HL-60 (cell line): ENCODE data around the gene CTIF.

Experiments used
- DNase-seq, 2 experiments: peaks; one replicate each; pipeline ENCODE4 v3.0.0-alpha.2; 2010 to 2020; ENCODE audit warnings: low read depth in 1 of 2, low spot score in 1 of 2
- H3K27ac ChIP-seq: fragments of 250-450 bp; sonication (Bioruptor Pico); replicated peaks from 2 replicates; pipeline ENCODE4 v1.5.1; 2020; ENCODE audit warnings: mild to moderate bottlenecking, moderate library complexity
- H3K27me3 ChIP-seq: fragments of 250-450 bp; sonication (Bioruptor Pico); 2 replicates; pipeline ENCODE4 v1.5.1; 2021; ENCODE audit warnings: mild to moderate bottlenecking, moderate library complexity; ENCODE audit not compliant: insufficient read depth, poor library complexity, severe bottlenecking
- H3K4me3 ChIP-seq: replicated peaks from 2 replicates; pipeline ENCODE4 v1.5.1; 2011; ENCODE audit warnings: mild to moderate bottlenecking, control low read depth, low read length; ENCODE audit not compliant: insufficient read depth
- CTCF ChIP-seq: IDR thresholded peaks from one replicate; pipeline ENCODE4 v1.5.1; 2011; ENCODE audit warnings: low read length, control low read depth, inconsistent platforms; ENCODE audit not compliant: insufficient read depth
- GABPA ChIP-seq: IDR thresholded peaks from 2 replicates; pipeline ENCODE4 v1.6.1; 2012; ENCODE audit warnings: low read depth
- POLR2AphosphoS5 ChIP-seq: IDR thresholded peaks from 2 replicates; pipeline ENCODE4 v1.6.1; 2012; ENCODE audit warnings: low read depth
- SPI1 ChIP-seq: IDR thresholded peaks from 2 replicates; pipeline ENCODE4 v1.6.1; 2012; ENCODE audit warnings: low read depth, mild to moderate bottlenecking, borderline replicate concordance
- TF ChIP-seq, protein P1 (sequence below): IDR thresholded peaks from 2 replicates; pipeline ENCODE4 v1.6.1; 2012; ENCODE audit warnings: low read depth; ENCODE audit not compliant: insufficient replicate concordance

The CTIF gene

GRCh38 chr18:48803951-48804855 is 265.4 kb downstream of the CTIF start:
- no peaks in the 10 kb centered on the region for H3K27me3 ChIP-seq
- no peak for DNase-seq
- no peak overlapping the region for H3K27ac ChIP-seq
- no peak overlapping the region for H3K4me3 ChIP-seq
- TF ChIP-seq GABPA = no peak
- TF ChIP-seq, protein P1, sequence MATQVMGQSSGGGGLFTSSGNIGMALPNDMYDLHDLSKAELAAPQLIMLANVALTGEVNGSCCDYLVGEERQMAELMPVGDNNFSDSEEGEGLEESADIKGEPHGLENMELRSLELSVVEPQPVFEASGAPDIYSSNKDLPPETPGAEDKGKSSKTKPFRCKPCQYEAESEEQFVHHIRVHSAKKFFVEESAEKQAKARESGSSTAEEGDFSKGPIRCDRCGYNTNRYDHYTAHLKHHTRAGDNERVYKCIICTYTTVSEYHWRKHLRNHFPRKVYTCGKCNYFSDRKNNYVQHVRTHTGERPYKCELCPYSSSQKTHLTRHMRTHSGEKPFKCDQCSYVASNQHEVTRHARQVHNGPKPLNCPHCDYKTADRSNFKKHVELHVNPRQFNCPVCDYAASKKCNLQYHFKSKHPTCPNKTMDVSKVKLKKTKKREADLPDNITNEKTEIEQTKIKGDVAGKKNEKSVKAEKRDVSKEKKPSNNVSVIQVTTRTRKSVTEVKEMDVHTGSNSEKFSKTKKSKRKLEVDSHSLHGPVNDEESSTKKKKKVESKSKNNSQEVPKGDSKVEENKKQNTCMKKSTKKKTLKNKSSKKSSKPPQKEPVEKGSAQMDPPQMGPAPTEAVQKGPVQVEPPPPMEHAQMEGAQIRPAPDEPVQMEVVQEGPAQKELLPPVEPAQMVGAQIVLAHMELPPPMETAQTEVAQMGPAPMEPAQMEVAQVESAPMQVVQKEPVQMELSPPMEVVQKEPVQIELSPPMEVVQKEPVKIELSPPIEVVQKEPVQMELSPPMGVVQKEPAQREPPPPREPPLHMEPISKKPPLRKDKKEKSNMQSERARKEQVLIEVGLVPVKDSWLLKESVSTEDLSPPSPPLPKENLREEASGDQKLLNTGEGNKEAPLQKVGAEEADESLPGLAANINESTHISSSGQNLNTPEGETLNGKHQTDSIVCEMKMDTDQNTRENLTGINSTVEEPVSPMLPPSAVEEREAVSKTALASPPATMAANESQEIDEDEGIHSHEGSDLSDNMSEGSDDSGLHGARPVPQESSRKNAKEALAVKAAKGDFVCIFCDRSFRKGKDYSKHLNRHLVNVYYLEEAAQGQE = no peak
- no peak for TF ChIP-seq CTCF
- TF ChIP-seq SPI1 = no peak
- no peak for TF ChIP-seq POLR2AphosphoS5

GRCh38 chr18:48804856-48805610 is 266.2 kb downstream of the CTIF start:
- Histone ChIP-seq H3K4me3 (no peak overlapping the region), H3K27ac (no peak overlapping the region), H3K27me3 (no peaks in the 10 kb centered on the region)
- no peak for DNase-seq
- TF ChIP-seq POLR2AphosphoS5 (no peak), SPI1 (no peak), CTCF (no peak), GABPA (no peak)

- no peak overlapping the region for H3K27ac ChIP-seq
Observed at GRCh38 chr18:48805826-48806535, 267.1 kb downstream of the CTIF start.

More at GRCh38 chr18:48805826-48806535, 267.1 kb downstream of the CTIF start:
- Histone ChIP-seq H3K27me3 (no peaks in the 10 kb centered on the region), H3K4me3 (no peak overlapping the region)
- DNase-seq = no peak
- TF ChIP-seq, protein P1 = no peak
- no peak for TF ChIP-seq CTCF
